Large intestine (tissue), 3 donors: ENCODE results near the gene UVSSA. TPM values are rescaled to one million over a fixed set of nuclear protein-coding genes. Genes with fewer than 3 reads are reported as not detected.
"Not testable (repeated sequence)": the region's sequence is repeated elsewhere in the genome, so short reads cannot be mapped to it uniquely, and the experiment has no call there.

Source experiments
- DNase-seq, 2 donors: peaks; one replicate each; pipeline versions ENCODE4 v3.0.0 to v3.0.0-alpha.2; 2013
- H3K27ac ChIP-seq: one replicate; pipeline ENCODE4 v1.5.1; 2013; ENCODE audit warnings: low read length
- H3K27me3 ChIP-seq: 2 replicates; pipeline ENCODE4 v1.6.1; 2013; ENCODE audit warnings: low read length; ENCODE audit not compliant: control insufficient read depth, insufficient read depth
- H3K36me3 ChIP-seq: 2 replicates; pipeline ENCODE4 v1.6.1; 2013; ENCODE audit warnings: low read length; ENCODE audit not compliant: control insufficient read depth, insufficient read depth
- H3K4me1 ChIP-seq: one replicate; pipeline ENCODE4 v1.6.1; 2013; ENCODE audit warnings: low read length; ENCODE audit not compliant: control insufficient read depth, insufficient read depth
- H3K4me3 ChIP-seq: one replicate; pipeline ENCODE4 v1.5.1; 2013; ENCODE audit warnings: low read length
- H3K9me3 ChIP-seq: one replicate; pipeline ENCODE4 v1.6.1; 2013; ENCODE audit warnings: mild to moderate bottlenecking, low read depth, low read length, moderate library complexity; ENCODE audit not compliant: control insufficient read depth
- WGBS: methylation state at CpG from one replicate; pipeline ENCODE4 v1.1.5; 2013; ENCODE audit warnings: low lambda C conversion rate; ENCODE audit not compliant: insufficient coverage; 5-methylcytosine and 5-hydroxymethylcytosine counted together
- polyA plus RNA-seq: library from polyadenylated mRNA; unstranded; fragments of 120-200 nt; gene quantifications from one replicate; pipeline ENCODE4 v1.2.1, GENCODE V29; 2013

Gene UVSSA
- polyA plus RNA-seq, 1 donor = 23.5 TPM

- no CpG with 5 or more reads among the region's 10 CpGs for whole genome bisulfite sequencing
- Histone ChIP-seq H3K27me3 (no peaks in the 10 kb centered on the region), H3K4me1 (no peaks in the 10 kb centered on the region), H3K4me3 (no peak overlapping the region), H3K9me3 (peaks cover 47% of the 10 kb centered on the region), H3K36me3 (peaks cover 9% of the 10 kb centered on the region), H3K27ac (no peak overlapping the region)
- no peak for DNase-seq
Measured at GRCh38 chr4:1393866-1394265, 46.9 kb downstream of the UVSSA start.

DNA sequence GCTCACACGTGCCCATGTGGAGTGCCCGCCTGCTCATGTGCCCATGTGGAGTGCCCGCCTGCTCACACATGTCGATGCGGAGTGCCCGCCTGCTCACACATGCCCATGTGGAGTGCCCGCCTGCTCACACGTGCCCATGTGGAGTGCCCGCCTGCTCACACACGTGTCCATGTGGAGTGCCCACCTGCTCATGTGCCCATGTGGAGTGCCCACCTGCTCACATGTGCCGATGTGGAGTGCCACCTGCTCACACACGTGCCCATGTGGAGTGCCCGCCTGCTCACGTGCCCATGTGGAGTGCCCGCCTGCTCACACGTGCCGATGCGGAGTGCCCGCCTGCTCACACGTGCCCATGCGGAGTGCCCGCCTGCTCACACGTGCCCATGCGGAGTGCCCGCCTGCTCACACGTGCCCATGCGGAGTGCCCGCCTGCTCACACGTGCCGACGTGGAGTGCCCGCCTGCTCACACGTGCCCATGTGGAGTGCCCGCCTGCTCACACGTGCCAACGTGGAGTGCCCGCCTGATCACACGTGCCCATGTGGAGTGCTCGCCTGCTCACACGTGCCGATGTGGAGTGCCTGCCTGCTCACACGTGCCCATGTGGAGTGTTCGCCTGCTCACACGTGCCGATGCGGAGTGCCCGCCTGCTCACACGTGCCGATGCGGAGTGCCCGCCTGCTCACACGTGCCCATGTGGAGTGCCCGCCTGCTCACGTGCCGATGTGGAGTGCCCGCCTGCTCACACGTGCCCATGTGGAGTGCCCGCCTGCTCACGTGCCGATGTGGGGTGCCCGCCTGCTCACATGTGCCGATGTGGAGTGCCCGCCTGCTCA is 47.8 kb downstream of the UVSSA start:
- H3K4me3 ChIP-seq, H3K27me3 ChIP-seq, DNase-seq, H3K4me1 ChIP-seq, H3K27ac ChIP-seq, H3K36me3 ChIP-seq: not testable (repeated sequence)
- H3K9me3 ChIP-seq = peaks cover 55% of the 10 kb centered on the region
- WGBS = no CpG with 5 or more reads among the region's 63 CpGs

DNA sequence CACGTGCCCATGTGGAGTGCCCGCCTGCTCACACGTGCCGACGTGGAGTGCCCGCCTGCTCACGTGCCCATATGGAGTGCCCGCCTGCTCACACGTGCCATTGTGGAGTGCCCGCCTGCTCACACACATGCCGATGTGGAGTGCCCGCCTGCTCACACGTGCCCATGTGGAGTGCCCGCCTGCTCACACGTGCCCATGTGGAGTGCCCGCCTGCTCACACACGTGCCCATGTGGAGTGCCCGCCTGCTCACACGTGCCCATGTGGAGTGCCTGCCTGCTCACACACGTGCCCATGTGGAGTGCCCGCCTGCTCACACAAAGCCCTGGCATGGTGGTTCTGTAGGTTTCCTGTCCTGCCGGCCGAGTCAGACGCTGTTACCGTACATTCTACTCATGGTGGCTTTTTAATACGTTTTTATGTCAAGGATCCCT is 48.4 kb downstream of the UVSSA start:
- H3K4me1 ChIP-seq, H3K36me3 ChIP-seq, DNase-seq, H3K27ac ChIP-seq, H3K4me3 ChIP-seq: not testable (repeated sequence)
- 100% methylated on average over 1 of the region's 26 CpGs for WGBS
- Histone ChIP-seq H3K27me3 (peaks cover 12% of the 10 kb centered on the region), H3K9me3 (peaks cover 58% of the 10 kb centered on the region)

- WGBS = 100% methylated on average over 2 of the region's 13 CpGs
- H3K9me3 ChIP-seq = peaks cover 52% of the 10 kb centered on the region
- no peak for DNase-seq
Measured at GRCh38 chr4:1395941-1396805, 49.2 kb downstream of the UVSSA start.

DNA sequence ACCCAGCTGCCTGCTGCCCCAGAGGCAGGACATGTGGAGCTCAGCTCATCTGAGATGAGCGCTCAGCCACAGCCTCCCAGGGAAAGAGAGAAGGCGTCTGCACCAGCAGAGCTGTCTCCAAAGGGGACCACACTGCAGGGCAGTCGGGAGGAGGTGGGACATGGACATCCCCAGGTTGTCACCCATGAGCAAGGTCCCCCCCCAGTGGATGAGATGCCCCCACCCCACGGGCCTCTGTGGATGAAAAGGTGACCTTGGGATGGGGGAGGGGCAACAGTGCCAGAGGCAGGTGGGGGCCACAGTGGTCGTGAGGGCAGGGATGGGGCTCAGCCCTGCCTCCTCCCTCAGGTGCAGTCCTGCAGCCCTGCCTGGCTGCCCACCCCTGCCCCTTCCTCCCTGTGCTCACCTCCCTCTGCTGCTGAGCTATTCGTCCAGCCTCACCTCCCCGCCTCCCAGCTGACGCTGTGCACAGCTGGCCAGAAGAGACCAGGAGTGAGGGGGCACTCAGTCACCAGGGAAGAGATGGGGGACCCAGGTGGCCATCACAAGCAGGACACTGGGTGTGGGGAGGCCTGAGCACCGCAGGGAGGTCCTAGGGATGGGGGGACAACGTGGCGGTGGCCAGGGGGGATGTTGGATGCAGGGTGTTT is 49.9 kb downstream of the UVSSA start:
- Histone ChIP-seq H3K36me3 (peaks cover 9% of the 10 kb centered on the region), H3K27ac (no peak overlapping the region), H3K9me3 (peaks cover 54% of the 10 kb centered on the region), H3K4me1 (no peaks in the 10 kb centered on the region), H3K27me3 (peaks cover 27% of the 10 kb centered on the region), H3K4me3 (no peak overlapping the region)
- DNase-seq = no peak
- no CpG with 5 or more reads among the region's 11 CpGs for WGBS

More at GRCh38 chr4:1395941-1396805, 49.2 kb downstream of the UVSSA start:
- H3K4me1 ChIP-seq = no peaks in the 10 kb centered on the region
- H3K4me3 ChIP-seq = no peak overlapping the region
- H3K27ac ChIP-seq = no peak overlapping the region
- peaks cover 20% of the 10 kb centered on the region for H3K27me3 ChIP-seq
- H3K36me3 ChIP-seq = peaks cover 9% of the 10 kb centered on the region

- Histone ChIP-seq H3K27ac (no peak overlapping the region), H3K9me3 (peaks cover 58% of the 10 kb centered on the region), H3K27me3 (peaks cover 43% of the 10 kb centered on the region), H3K36me3 (peaks cover 5% of the 10 kb centered on the region), H3K4me3 (no peak overlapping the region), H3K4me1 (no peaks in the 10 kb centered on the region)
- no CpG with 5 or more reads among the region's 22 CpGs for WGBS
- no peak for DNase-seq
Measured at GRCh38 chr4:1398681-1399507, 51.9 kb downstream of the UVSSA start.

- H3K4me1 ChIP-seq = no peaks in the 10 kb centered on the region
Measured at GRCh38 chr4:1399508-1400190, 52.6 kb downstream of the UVSSA start.

GRCh38 chr4:1400191-1400805 is 53.3 kb downstream of the UVSSA start:
- no peak for DNase-seq
- WGBS = no CpG with 5 or more reads among the region's 11 CpGs
- peaks cover 57% of the 10 kb centered on the region for H3K27me3 ChIP-seq
- H3K4me1 ChIP-seq = no peaks in the 10 kb centered on the region
- no peak overlapping the region for H3K4me3 ChIP-seq
- H3K27ac ChIP-seq = no peak overlapping the region
- H3K36me3 ChIP-seq = no peaks in the 10 kb centered on the region
- peaks cover 51% of the 10 kb centered on the region for H3K9me3 ChIP-seq

More at GRCh38 chr4:1399508-1400190, 52.6 kb downstream of the UVSSA start:
- no CpG with 5 or more reads among the region's 15 CpGs for WGBS
- peaks cover 54% of the 10 kb centered on the region for H3K9me3 ChIP-seq
- no peak overlapping the region for H3K4me3 ChIP-seq
- H3K27me3 ChIP-seq = peaks cover 50% of the 10 kb centered on the region
- H3K36me3 ChIP-seq = no peaks in the 10 kb centered on the region
- no peak overlapping the region for H3K27ac ChIP-seq
- DNase-seq = no peak

DNA sequence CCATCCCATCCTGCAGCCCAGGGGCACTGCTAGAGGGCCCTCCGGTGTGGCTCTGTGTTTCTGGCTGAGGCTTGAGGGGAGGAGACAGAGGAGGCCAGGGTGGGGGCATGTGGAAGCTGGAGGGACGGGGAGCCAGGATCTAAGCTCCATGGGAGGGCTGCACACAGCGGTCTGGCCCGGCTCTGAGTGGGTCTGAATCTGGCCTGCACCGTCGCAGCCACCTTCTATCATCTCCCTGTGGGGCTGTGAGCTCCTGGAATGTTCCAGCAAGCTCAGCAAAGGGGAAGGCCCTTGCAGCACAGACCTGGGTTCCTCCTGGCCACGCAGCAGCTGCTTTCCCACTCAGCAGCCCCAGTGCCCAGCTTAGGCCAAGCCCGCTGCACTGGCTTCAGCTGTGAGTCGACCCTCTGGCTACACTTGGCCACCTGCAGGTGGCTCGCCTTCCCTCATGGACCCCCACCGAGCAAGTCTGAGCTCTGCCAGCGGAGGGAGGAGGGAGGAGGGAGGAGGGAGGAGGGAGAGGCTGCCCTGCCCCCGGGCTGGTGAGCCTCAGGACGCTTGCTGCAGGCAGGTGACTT is 53.9 kb downstream of the UVSSA start:
- peaks cover 61% of the 10 kb centered on the region for H3K27me3 ChIP-seq
- no peak overlapping the region for H3K27ac ChIP-seq
- DNase-seq = no peak
- H3K4me1 ChIP-seq = no peaks in the 10 kb centered on the region
- WGBS = no CpG with 5 or more reads among the region's 14 CpGs
- no peak overlapping the region for H3K4me3 ChIP-seq
- no peaks in the 10 kb centered on the region for H3K36me3 ChIP-seq
- H3K9me3 ChIP-seq = peaks cover 50% of the 10 kb centered on the region
